ENCODE data around the gene MCAT. TPM values are rescaled to one million over a fixed set of nuclear protein-coding genes. Genes with fewer than 3 reads are reported as not detected.
A peak's percentile ranks its signal among the peaks of the same experiment; 100 is the strongest.

The MCAT gene, protein sequence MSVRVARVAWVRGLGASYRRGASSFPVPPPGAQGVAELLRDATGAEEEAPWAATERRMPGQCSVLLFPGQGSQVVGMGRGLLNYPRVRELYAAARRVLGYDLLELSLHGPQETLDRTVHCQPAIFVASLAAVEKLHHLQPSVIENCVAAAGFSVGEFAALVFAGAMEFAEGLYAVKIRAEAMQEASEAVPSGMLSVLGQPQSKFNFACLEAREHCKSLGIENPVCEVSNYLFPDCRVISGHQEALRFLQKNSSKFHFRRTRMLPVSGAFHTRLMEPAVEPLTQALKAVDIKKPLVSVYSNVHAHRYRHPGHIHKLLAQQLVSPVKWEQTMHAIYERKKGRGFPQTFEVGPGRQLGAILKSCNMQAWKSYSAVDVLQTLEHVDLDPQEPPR
- total RNA-seq = 24.8 TPM
- 74.7 TPM for polyA plus RNA-seq (ENCODE audit: insufficient read depth, low read depth, low replicate concordance)
- long read RNA-seq, donor 1, transcript MCAT-202 (3 exons, 1,134 nt) = major isoform, 6 of 9 reads
- long read RNA-seq, donor 1, partial matches to known transcripts = 0 of 9 reads
- long read RNA-seq, donor 1, other reads (novel, unspliced or antisense) = 0 of 9 reads
- long read RNA-seq, donor 2, transcript MCAT-201 (4 exons, 2,056 nt) = minor isoform, 6 of 14 reads
- long read RNA-seq, donor 2, transcript MCAT-202 (3 exons, 1,134 nt) = major isoform, 7 of 14 reads
- long read RNA-seq, donor 2, partial matches to known transcripts = 0 of 14 reads
- long read RNA-seq, donor 2, other reads (novel, unspliced or antisense) = 0 of 14 reads
- long read RNA-seq, donor 3, transcript MCAT-201 (4 exons, 2,056 nt) = major isoform, 16 of 24 reads
- long read RNA-seq, donor 3, transcript MCAT-202 (3 exons, 1,134 nt) = minor isoform, 7 of 24 reads
- long read RNA-seq, donor 3, partial matches to known transcripts = 0 of 24 reads
- long read RNA-seq, donor 3, other reads (novel, unspliced or antisense) = 0 of 24 reads
- long read RNA-seq, donor 4, transcript MCAT-201 (4 exons, 2,056 nt) = major isoform, 12 of 12 reads
- long read RNA-seq, donor 4, partial matches to known transcripts = 0 of 12 reads
- long read RNA-seq, donor 4, other reads (novel, unspliced or antisense) = 0 of 12 reads
- long read RNA-seq, donor 5, partial matches to known transcripts = 0 of 2 reads
- long read RNA-seq, donor 5, other reads (novel, unspliced or antisense) = 0 of 2 reads
- long read RNA-seq, donor 6, transcript MCAT-202 (3 exons, 1,134 nt) = major isoform, 5 of 8 reads
- long read RNA-seq, donor 6, partial matches to known transcripts = 0 of 8 reads
- long read RNA-seq, donor 6, other reads (novel, unspliced or antisense) = 0 of 8 reads
- long read RNA-seq, donor 7, transcript MCAT-202 (3 exons, 1,134 nt) = major isoform, 11 of 28 reads
- long read RNA-seq, donor 7, transcript MCAT-201 (4 exons, 2,056 nt) = minor isoform, 9 of 28 reads
- long read RNA-seq, donor 7, partial matches to known transcripts = 2 of 28 reads
- long read RNA-seq, donor 7, other reads (novel, unspliced or antisense) = 4 of 28 reads
- long read RNA-seq, donor 8, transcript MCAT-202 (3 exons, 1,134 nt) = major isoform, 11 of 17 reads
- long read RNA-seq, donor 8, partial matches to known transcripts = 0 of 17 reads
- long read RNA-seq, donor 8, other reads (novel, unspliced or antisense) = 0 of 17 reads
- long read RNA-seq, donor 9, transcript MCAT-201 (4 exons, 2,056 nt) = major isoform, 12 of 15 reads
- long read RNA-seq, donor 9, partial matches to known transcripts = 0 of 15 reads
- long read RNA-seq, donor 9, other reads (novel, unspliced or antisense) = 0 of 15 reads
- long read RNA-seq, donor 10, transcript MCAT-202 (3 exons, 1,134 nt) = major isoform, 5 of 10 reads
- long read RNA-seq, donor 10, partial matches to known transcripts = 0 of 10 reads
- long read RNA-seq, donor 10, other reads (novel, unspliced or antisense) = 0 of 10 reads

DNA sequence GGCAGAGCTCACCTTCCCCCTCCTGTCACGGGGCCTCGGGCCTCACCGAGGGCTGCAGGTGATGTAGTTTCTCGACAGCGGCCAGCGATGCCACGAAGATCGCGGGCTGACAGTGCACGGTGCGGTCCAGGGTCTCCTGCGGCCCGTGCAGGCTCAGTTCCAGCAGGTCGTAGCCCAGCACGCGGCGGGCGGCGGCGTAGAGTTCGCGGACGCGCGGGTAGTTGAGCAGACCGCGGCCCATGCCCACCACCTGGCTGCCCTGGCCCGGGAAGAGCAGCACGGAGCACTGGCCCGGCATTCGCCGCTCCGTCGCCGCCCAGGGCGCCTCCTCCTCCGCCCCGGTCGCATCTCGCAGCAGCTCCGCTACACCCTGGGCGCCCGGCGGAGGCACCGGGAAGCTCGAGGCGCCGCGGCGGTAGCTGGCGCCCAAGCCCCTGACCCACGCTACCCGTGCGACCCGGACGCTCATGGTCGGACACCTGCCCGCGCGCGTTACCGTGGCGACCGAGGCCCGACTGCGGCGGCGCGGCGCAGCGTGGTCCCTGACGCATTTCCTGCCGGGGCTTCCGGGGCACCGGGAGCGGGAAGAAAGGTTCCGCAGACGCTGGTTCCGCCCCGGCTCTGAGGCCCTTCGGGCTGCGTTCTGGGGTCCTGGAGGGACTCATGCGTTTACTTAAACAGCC lies at the start of gene MCAT:
MCAT (minus strand) TSS at position 519 of the 683 bp plus-strand sequence; CDS start at position 469, 50 bp downstream.
- H3K9ac ChIP-seq (ENCODE audit: low read length in 3 of 3) = peak within 1 kb of the TSS; percentile 26 to 80 (median 49)
- no peaks in the 10 kb centered on the region for H3K9me3 ChIP-seq (ENCODE audit: control insufficient read depth in 2 of 3, insufficient read depth in 1 of 3, low read length in 3 of 3)
- H3K27me3 ChIP-seq (ENCODE audit: control insufficient read depth, insufficient read depth, low read length) = no peaks in the 10 kb centered on the region
- intact Hi-C loops (cut with DNase I) = no loop called here
- H3K4me1 ChIP-seq (ENCODE audit: control insufficient read depth in 2 of 3, insufficient read depth in 2 of 3, low read depth in 1 of 3, low read length in 3 of 3) = peaks cover 0 to 9% (median 8%) of the 10 kb centered on the region in 3 donors
- TF ChIP-seq, protein P1, sequence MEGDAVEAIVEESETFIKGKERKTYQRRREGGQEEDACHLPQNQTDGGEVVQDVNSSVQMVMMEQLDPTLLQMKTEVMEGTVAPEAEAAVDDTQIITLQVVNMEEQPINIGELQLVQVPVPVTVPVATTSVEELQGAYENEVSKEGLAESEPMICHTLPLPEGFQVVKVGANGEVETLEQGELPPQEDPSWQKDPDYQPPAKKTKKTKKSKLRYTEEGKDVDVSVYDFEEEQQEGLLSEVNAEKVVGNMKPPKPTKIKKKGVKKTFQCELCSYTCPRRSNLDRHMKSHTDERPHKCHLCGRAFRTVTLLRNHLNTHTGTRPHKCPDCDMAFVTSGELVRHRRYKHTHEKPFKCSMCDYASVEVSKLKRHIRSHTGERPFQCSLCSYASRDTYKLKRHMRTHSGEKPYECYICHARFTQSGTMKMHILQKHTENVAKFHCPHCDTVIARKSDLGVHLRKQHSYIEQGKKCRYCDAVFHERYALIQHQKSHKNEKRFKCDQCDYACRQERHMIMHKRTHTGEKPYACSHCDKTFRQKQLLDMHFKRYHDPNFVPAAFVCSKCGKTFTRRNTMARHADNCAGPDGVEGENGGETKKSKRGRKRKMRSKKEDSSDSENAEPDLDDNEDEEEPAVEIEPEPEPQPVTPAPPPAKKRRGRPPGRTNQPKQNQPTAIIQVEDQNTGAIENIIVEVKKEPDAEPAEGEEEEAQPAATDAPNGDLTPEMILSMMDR (IDR thresholded peaks at IDR 0.05; ENCODE audit: borderline replicate concordance, extremely low read depth, insufficient read depth) = no peak
- peak within 1 kb of the TSS; percentile 43 to 78 for H3K27ac ChIP-seq (ENCODE audit: low read depth in 2 of 2, low read length in 2 of 2)
- peak within 1 kb of the TSS; percentile 67 to 90 (median 86) for H3K4me3 ChIP-seq (ENCODE audit: low read length in 3 of 3)
- DNase-seq (peak; percentile 84 to 95 (median 88)), FAIRE-seq (no peak)
- H3K36me3 ChIP-seq (ENCODE audit: control insufficient read depth in 2 of 3, insufficient read depth in 3 of 3, low read length in 3 of 3) = peaks cover 6 to 12% (median 8%) of the 10 kb centered on the region in 3 donors

DNA sequence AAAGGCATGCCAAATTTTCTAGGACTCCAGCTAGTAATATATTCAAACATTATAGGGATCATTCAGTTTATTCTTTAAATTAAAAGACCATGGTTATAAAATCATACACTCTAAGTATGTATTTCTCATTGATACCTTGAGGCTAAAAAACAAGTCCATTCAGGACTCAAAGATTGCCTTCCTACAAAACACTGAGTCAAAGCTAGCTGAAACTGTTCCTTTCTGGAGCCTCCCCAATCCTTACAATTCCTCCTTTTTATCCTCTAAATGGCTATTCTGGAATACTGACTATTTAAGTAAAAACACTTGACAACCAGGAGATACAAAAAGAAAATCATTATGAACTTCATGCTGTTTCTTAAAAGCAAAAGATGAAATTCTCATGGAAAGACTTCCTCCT lies 48.6 kb upstream of the MCAT start:
- intact Hi-C loops (cut with DNase I) = no loop called here
- H3K27me3 ChIP-seq (ENCODE audit: control insufficient read depth, insufficient read depth, low read length) = no peaks in the 10 kb centered on the region
- H3K4me1 ChIP-seq (ENCODE audit: control insufficient read depth in 2 of 3, insufficient read depth in 2 of 3, low read depth in 1 of 3, low read length in 3 of 3) = peaks cover 0 to 4% (median 0%) of the 10 kb centered on the region in 3 donors
- H3K27ac ChIP-seq (ENCODE audit: low read depth in 2 of 2, low read length in 2 of 2) = no peak overlapping the region
- DNase-seq (no peak), FAIRE-seq (no peak)
- TF ChIP-seq, protein P1 (IDR thresholded peaks at IDR 0.05; ENCODE audit: borderline replicate concordance, extremely low read depth, insufficient read depth) = no peak
- H3K9ac ChIP-seq (ENCODE audit: low read length in 3 of 3) = no peak overlapping the region
- H3K4me3 ChIP-seq (ENCODE audit: low read length in 3 of 3) = no peak overlapping the region
- H3K36me3 ChIP-seq (ENCODE audit: control insufficient read depth in 2 of 3, insufficient read depth in 3 of 3, low read length in 3 of 3) = no peaks in the 10 kb centered on the region
- no peaks in the 10 kb centered on the region for H3K9me3 ChIP-seq (ENCODE audit: control insufficient read depth in 2 of 3, insufficient read depth in 1 of 3, low read length in 3 of 3)
